ENCODE results near the gene ADAMTS12.
"Not testable (repeated sequence)": the region's sequence is repeated elsewhere in the genome, so short reads cannot be mapped to it uniquely, and the experiment has no call there.

The ADAMTS12 gene

GRCh38 chr5:33906248-33906647, 14.5 kb upstream of the ADAMTS12 start:
- not testable (repeated sequence) for DNase-seq (ENCODE audit: low spot score)

- DNase-seq (ENCODE audit: low spot score), result no peak
Observed at GRCh38 chr5:33905381-33905780, 13.6 kb upstream of the ADAMTS12 start.

- no peak for DNase-seq (ENCODE audit: low spot score)
Observed at GRCh38 chr5:33903118-33903517, 11.3 kb upstream of the ADAMTS12 start.

- no peak for DNase-seq (ENCODE audit: low spot score)
Observed at GRCh38 chr5:33901156-33901555, 9.4 kb upstream of the ADAMTS12 start.

- DNase-seq (ENCODE audit: low spot score), result no peak
Observed at GRCh38 chr5:33894566-33894965, 2.8 kb upstream of the ADAMTS12 start.

- no peak for DNase-seq (ENCODE audit: low spot score)
Observed at GRCh38 chr5:33892620-33893137, 889 bp upstream of the ADAMTS12 start.

GRCh38 chr5:33891446-33891787, 373 bp downstream of the ADAMTS12 start:
- no peak for DNase-seq (ENCODE audit: low spot score)

GRCh38 chr5:33890131-33891032, 1.4 kb downstream of the ADAMTS12 start:
- no peak for DNase-seq (ENCODE audit: low spot score)

GRCh38 chr5:33888587-33888986, 3.2 kb downstream of the ADAMTS12 start:
- DNase-seq (ENCODE audit: low spot score), result no peak

- DNase-seq (ENCODE audit: low spot score), result no peak
Observed at GRCh38 chr5:33887268-33887667, 4.5 kb downstream of the ADAMTS12 start.

GRCh38 chr5:33886283-33886682, 5.5 kb downstream of the ADAMTS12 start:
- no peak for DNase-seq (ENCODE audit: low spot score)

GRCh38 chr5:33885679-33886078, 6.1 kb downstream of the ADAMTS12 start:
- DNase-seq (ENCODE audit: low spot score), result no peak

GRCh38 chr5:33883482-33883881, 8.3 kb downstream of the ADAMTS12 start:
- DNase-seq (ENCODE audit: low spot score), result no peak

- no peak for DNase-seq (ENCODE audit: low spot score)
Observed at GRCh38 chr5:33880319-33880718, 11.5 kb downstream of the ADAMTS12 start.

- DNase-seq (ENCODE audit: low spot score), result no peak
Observed at GRCh38 chr5:33877449-33877848, 14.3 kb downstream of the ADAMTS12 start.

GRCh38 chr5:33867241-33867640, 24.5 kb downstream of the ADAMTS12 start:
- no peak for DNase-seq (ENCODE audit: low spot score)

- not testable (repeated sequence) for DNase-seq (ENCODE audit: low spot score)
Observed at GRCh38 chr5:33859177-33859576, 32.6 kb downstream of the ADAMTS12 start.

GRCh38 chr5:33857037-33857436, 34.8 kb downstream of the ADAMTS12 start:
- DNase-seq (ENCODE audit: low spot score), result no peak

- DNase-seq (ENCODE audit: low spot score), result no peak
Observed at GRCh38 chr5:33855396-33855795, 36.4 kb downstream of the ADAMTS12 start.

GRCh38 chr5:33854733-33855151, 37.0 kb downstream of the ADAMTS12 start:
- DNase-seq (ENCODE audit: low spot score), result no peak

- DNase-seq (ENCODE audit: low spot score), result no peak
Observed at GRCh38 chr5:33852837-33853236, 39.0 kb downstream of the ADAMTS12 start.

- DNase-seq (ENCODE audit: low spot score), result no peak
Observed at GRCh38 chr5:33852319-33852718, 39.5 kb downstream of the ADAMTS12 start.

- DNase-seq (ENCODE audit: low spot score), result no peak
Observed at GRCh38 chr5:33850100-33850594, 41.6 kb downstream of the ADAMTS12 start.

- DNase-seq (ENCODE audit: low spot score), result peak; percentile 42
Observed at GRCh38 chr5:33848554-33848953, 43.2 kb downstream of the ADAMTS12 start.

Measured in putamen (tissue), 1 donor.